Retinal pigment epithelial cell (primary cell): Measurements from ENCODE around the gene RBM45.

ENCODE experiments used
- DNase-seq: peaks from one replicate; pipeline ENCODE4 v3.0.0-alpha.2; 2010; ENCODE audit warnings: low read depth
- H3K4me3 ChIP-seq: 2 replicates; pipeline ENCODE4 v1.5.1; 2011; ENCODE audit warnings: mild to moderate bottlenecking, low read length, control low read depth, moderate library complexity
- TF ChIP-seq, protein P1 (sequence below): conservative IDR thresholded peaks from 2 replicates; pipeline ENCODE4 v1.5.1; 2011; ENCODE audit warnings: low read depth, low read length, control low read depth, inconsistent platforms

RBM45 gene, protein sequence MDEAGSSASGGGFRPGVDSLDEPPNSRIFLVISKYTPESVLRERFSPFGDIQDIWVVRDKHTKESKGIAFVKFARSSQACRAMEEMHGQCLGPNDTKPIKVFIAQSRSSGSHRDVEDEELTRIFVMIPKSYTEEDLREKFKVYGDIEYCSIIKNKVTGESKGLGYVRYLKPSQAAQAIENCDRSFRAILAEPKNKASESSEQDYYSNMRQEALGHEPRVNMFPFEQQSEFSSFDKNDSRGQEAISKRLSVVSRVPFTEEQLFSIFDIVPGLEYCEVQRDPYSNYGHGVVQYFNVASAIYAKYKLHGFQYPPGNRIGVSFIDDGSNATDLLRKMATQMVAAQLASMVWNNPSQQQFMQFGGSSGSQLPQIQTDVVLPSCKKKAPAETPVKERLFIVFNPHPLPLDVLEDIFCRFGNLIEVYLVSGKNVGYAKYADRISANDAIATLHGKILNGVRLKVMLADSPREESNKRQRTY

DNA sequence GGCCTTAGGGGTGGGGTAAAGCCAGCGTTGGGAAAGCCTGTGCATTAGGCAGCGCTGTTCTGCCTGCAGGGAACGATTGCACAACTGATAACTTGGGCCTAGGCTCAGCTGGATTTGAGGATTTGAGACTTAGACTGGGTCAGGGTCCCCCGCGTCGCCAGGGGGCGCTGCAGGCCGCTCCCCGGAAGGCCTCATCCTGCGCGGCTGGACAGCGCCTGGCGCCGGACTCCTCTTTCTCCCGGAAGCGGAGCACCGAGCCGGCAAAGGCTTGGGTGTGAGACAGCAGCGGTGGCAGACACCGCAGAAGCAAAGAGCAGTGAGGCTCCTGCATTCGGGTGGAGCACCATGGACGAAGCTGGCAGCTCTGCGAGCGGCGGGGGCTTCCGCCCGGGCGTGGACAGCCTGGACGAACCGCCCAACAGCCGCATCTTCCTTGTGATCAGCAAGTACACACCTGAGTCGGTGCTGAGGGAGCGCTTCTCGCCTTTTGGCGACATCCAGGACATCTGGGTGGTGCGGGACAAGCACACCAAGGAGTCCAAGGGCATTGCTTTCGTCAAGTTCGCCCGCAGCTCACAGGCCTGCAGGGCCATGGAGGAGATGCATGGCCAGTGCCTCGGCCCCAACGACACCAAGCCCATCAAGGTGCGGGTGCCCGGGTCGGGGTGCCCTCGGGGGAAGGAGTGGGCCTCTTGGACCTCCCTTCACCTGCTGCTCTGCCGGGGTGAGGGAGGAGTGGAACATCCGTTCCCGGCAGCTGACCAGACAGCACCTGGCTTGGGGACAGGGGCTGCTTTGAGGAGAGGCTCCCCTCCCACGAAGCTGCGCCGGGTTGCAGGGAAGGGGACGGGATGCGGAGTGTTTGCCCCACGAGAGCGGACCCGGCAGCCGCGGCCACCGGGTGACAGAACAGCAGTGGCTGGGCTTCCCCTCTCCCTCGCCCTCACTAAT, at the start of gene RBM45:
RBM45 (plus strand) TSS at position 236 of the 951 bp plus-strand sequence; CDS start at position 346, 110 bp downstream.
- DNase-seq, result peak; percentile 60
- TF ChIP-seq, protein P1, sequence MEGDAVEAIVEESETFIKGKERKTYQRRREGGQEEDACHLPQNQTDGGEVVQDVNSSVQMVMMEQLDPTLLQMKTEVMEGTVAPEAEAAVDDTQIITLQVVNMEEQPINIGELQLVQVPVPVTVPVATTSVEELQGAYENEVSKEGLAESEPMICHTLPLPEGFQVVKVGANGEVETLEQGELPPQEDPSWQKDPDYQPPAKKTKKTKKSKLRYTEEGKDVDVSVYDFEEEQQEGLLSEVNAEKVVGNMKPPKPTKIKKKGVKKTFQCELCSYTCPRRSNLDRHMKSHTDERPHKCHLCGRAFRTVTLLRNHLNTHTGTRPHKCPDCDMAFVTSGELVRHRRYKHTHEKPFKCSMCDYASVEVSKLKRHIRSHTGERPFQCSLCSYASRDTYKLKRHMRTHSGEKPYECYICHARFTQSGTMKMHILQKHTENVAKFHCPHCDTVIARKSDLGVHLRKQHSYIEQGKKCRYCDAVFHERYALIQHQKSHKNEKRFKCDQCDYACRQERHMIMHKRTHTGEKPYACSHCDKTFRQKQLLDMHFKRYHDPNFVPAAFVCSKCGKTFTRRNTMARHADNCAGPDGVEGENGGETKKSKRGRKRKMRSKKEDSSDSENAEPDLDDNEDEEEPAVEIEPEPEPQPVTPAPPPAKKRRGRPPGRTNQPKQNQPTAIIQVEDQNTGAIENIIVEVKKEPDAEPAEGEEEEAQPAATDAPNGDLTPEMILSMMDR, result peak; percentile 93
- peak within 1 kb of the TSS; percentile 96 for H3K4me3 ChIP-seq

DNA sequence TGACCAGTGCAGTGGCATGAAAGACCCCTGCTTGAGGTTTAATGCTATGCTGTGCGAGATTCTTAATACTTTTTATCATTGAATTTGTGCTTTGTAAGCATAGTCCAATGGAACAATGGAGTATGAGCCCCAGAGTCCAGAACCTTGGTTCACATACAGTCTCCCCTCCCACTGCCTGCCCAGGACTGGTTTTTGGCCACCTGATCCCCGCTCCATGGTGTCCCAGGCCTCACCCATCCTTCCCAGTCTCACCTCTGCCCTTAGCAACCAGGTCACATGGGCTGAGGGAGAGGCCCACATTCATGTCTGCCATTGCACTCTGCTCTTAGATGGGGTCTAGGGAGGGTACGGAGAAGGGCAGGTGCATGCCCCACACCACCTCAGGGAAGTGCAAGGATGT, 45.9 kb upstream of the RBM45 start:
- TF ChIP-seq, protein P1, result no peak
- H3K4me3 ChIP-seq, result no peak overlapping the region
- no peak for DNase-seq

DNA sequence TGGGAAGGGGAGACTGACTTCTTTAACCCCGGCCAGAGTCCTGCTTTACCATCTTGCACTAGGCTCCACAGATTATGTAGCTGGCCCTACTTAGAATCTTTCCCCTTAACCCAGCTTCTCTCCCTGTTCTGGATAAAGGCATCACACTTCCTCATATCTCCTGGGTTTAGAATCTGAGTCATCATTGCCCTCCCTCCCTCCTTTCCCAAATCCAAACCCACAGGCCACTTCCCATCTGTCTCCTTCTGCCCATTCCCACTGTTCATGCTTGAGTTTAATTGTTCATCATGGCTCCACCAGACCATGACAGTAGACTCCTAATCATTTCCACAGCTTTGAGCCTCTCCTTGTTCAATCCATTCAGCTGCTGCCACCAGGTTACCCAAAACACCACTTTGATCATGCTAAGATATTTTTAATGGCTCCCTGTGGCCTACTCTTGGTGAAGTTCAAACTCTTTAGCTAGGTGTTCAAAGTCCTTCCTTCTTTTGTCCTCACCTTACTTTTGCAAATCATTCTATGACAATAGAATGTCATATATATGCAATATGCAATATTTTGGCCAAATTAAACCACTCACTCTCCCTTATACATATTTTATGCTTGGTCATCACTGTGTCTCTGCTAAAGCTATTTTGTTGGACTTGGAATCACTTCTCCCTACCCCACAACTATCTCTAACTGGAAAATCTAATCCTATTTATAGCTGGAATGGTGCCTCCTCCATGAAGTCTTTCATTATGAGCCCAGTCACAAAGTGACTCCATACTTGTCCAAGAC, 45.2 kb upstream of the RBM45 start:
- H3K4me3 ChIP-seq, result no peak overlapping the region
- DNase-seq, result no peak
- TF ChIP-seq, protein P1, result no peak

DNA sequence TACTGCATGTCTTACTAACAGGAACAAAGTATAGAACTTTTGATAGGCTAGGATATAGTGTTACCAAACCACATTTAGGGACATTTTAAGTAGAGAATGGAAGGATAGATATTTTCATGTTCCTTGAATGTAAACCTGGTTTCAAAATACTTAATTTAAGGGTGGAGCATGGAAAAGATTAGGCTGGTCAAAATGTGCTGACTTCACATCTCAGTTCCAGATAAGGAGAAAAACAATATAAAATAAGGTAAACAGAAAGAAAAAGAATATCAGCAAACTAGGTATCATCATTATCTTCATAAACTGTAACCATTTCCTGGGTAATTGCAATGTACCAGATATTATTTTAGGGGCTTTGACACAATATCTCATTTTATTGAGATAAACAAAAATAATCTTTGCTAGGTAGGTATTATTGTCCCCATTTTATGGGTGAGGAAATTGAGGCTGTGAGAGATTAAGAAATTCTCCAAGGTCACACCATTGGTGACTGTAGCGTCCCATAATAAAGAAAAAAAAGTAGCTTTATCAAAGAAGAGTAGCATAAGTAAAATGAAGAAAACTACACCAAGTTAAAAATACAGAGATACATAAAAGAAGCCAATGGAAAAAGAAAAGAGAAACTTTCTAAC, 43.3 kb upstream of the RBM45 start:
- no peak overlapping the region for H3K4me3 ChIP-seq
- TF ChIP-seq, protein P1, result no peak
- no peak for DNase-seq

DNA sequence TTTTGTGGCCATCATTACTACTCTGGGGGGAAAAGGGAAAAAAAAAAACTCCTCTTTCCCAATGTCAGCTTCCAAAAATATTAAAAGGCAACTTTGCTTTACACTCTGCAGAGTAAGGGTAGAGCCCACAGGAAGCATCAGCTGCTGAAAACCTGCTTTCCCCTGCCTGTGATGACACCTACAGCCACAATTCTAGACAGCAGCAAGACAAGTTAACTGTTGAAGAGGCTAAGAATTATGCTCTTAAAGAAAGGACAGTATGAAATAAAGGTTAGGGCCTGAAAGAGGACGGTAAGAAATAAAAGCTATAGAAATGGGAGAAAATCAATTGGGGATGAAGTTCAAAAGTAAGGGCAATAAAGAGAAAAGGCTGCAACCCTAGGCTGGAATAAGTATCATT, 42.7 kb upstream of the RBM45 start:
- DNase-seq, result no peak
- TF ChIP-seq, protein P1, result no peak
- no peak overlapping the region for H3K4me3 ChIP-seq

DNA sequence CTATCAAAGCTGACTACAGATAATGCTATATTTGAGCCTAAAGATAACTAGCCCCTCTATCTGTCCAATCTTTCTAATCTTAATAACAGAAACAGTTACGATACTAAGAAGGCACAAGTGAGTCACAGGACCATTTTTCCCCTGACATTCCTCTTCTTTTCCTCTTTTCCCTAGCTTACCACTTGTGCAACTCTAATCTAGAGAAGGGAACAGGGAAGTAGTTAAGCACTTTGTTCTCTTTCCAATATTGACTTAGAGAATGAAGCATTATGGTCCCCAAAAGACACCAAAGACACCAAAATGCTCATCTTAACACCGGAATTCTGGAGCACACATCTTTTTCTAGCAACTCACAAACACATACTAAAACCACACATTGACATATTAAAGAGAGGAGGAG, 41.4 kb upstream of the RBM45 start:
- H3K4me3 ChIP-seq, result no peak overlapping the region
- DNase-seq, result no peak
- TF ChIP-seq, protein P1, result no peak
